ENCODE data around the gene BICD2.

BICD2 gene

GRCh38 chr9:92663126-92663525 is 101.5 kb downstream of the BICD2 start:
- TF ChIP-seq GLIS3 (CRISPR knock-in tag; IDR thresholded peaks at IDR 0.05) = no peak
- no peak for TF ChIP-seq PATZ1 (CRISPR knock-in tag; IDR thresholded peaks at IDR 0.05; ENCODE audit: borderline replicate concordance)
- TF ChIP-seq TSHZ2 (CRISPR knock-in tag; IDR thresholded peaks at IDR 0.05) = no peak
- TF ChIP-seq CSRNP3 (CRISPR knock-in tag; IDR thresholded peaks at IDR 0.05) = no peak
- ATAC-seq = no peak

- ATAC-seq = no peak
- TF ChIP-seq CSDC2 (CRISPR knock-in tag; IDR thresholded peaks at IDR 0.05) (no peak), GLIS3 (CRISPR knock-in tag; IDR thresholded peaks at IDR 0.05) (no peak), CREB5 (CRISPR knock-in tag; IDR thresholded peaks at IDR 0.05; ENCODE audit: low read depth) (no peak), ZC3H10 (CRISPR knock-in tag; IDR thresholded peaks at IDR 0.05) (no peak), ZNF70 (CRISPR knock-in tag; IDR thresholded peaks at IDR 0.05) (no peak), TSHZ2 (CRISPR knock-in tag; IDR thresholded peaks at IDR 0.05) (no peak), ZFP30 (CRISPR knock-in tag; IDR thresholded peaks at IDR 0.05) (no peak), BACH2 (CRISPR knock-in tag; IDR thresholded peaks at IDR 0.05; ENCODE audit: borderline replicate concordance) (no peak)
Measured at GRCh38 chr9:92661743-92662142, 102.9 kb downstream of the BICD2 start.

Data from SK-N-SH treated with all-trans-retinoic acid at 6 μM for 48 hours (cell line).